Articular chondrocyte of knee joint (primary cell): Measurements from ENCODE around the gene PPARGC1A. TPM values are rescaled to one million over a fixed set of nuclear protein-coding genes. Genes with fewer than 3 reads are reported as not detected.

Source experiments
- total RNA-seq: library from RNA; depleted of rRNA; stranded (reverse); fragments of >200 nt; gene quantifications from 2 replicates; pipeline ENCODE4 v1.2.3, GENCODE V29; 2012

The PPARGC1A gene, protein sequence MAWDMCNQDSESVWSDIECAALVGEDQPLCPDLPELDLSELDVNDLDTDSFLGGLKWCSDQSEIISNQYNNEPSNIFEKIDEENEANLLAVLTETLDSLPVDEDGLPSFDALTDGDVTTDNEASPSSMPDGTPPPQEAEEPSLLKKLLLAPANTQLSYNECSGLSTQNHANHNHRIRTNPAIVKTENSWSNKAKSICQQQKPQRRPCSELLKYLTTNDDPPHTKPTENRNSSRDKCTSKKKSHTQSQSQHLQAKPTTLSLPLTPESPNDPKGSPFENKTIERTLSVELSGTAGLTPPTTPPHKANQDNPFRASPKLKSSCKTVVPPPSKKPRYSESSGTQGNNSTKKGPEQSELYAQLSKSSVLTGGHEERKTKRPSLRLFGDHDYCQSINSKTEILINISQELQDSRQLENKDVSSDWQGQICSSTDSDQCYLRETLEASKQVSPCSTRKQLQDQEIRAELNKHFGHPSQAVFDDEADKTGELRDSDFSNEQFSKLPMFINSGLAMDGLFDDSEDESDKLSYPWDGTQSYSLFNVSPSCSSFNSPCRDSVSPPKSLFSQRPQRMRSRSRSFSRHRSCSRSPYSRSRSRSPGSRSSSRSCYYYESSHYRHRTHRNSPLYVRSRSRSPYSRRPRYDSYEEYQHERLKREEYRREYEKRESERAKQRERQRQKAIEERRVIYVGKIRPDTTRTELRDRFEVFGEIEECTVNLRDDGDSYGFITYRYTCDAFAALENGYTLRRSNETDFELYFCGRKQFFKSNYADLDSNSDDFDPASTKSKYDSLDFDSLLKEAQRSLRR
- total RNA-seq: 15.4 and 21.4 TPM in 2 replicates

DNA sequence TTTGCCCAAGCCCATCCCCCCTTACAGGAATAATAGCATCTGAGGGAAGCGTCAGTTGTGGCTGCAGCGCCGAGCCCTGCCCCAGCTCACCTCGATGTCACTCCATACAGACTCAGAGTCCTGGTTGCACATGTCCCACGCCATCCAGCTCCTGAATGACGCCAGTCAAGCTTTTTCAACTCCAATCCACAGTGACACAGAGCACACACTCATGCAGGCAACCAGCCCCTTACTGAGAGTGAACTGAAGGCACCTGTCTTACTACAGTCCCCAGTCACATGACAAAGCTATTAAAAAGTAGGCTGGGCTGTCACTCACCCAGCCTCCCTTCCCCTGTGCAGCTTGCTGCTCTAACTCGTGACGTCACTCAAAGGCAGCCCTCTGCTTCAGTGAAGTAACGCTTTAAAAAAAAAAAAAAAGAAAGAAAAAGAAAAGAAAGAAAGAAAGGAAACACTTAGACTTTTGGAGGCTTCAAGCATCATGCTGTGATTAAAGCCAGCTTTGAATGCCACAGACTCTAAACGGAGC is at the start of gene PPARGC1A:
Gene PPARGC1A, minus strand, starts transcription at position 234 of the 528 bp plus-strand sequence. Its CDS starts 90 bp downstream, at position 144.

